HS-27A (cell line): Measurements from ENCODE around the gene CTAGE9.
A peak's percentile ranks its signal among the peaks of the same experiment; 100 is the strongest.
"Not testable (repeated sequence)": the region's sequence is repeated elsewhere in the genome, so short reads cannot be mapped to it uniquely, and the experiment has no call there.

Source experiments
- DNase-seq: peaks from one replicate; pipeline ENCODE4 v3.0.0-alpha.2; 2012; ENCODE audit warnings: low read depth, missing footprints

Gene CTAGE9

GRCh38 chr6:131728296-131728939 is 17.6 kb upstream of the CTAGE9 start:
- no peak for DNase-seq

- DNase-seq = no peak
Observed at GRCh38 chr6:131727868-131728267, 17.1 kb upstream of the CTAGE9 start.

GRCh38 chr6:131727467-131727866 is 16.6 kb upstream of the CTAGE9 start:
- no peak for DNase-seq

- DNase-seq = no peak
Observed at GRCh38 chr6:131724114-131724513, 13.3 kb upstream of the CTAGE9 start.

- DNase-seq = no peak
Observed at GRCh38 chr6:131721161-131721560, 10.3 kb upstream of the CTAGE9 start.

- DNase-seq = no peak
Observed at GRCh38 chr6:131717836-131718542, 7.2 kb upstream of the CTAGE9 start.

- DNase-seq = not testable (repeated sequence)
Observed at GRCh38 chr6:131715567-131715966, 4.8 kb upstream of the CTAGE9 start.

- DNase-seq = not testable (repeated sequence)
Observed at GRCh38 chr6:131703905-131704304, 6.9 kb downstream of the CTAGE9 start.

GRCh38 chr6:131700851-131701250 is 10.0 kb downstream of the CTAGE9 start:
- DNase-seq = not testable (repeated sequence)

GRCh38 chr6:131696956-131697355 is 13.9 kb downstream of the CTAGE9 start:
- DNase-seq = no peak

GRCh38 chr6:131694832-131695426 is 15.9 kb downstream of the CTAGE9 start:
- DNase-seq = peak; percentile 46

GRCh38 chr6:131693384-131693783 is 17.4 kb downstream of the CTAGE9 start:
- no peak for DNase-seq

- no peak for DNase-seq
Observed at GRCh38 chr6:131692589-131692988, 18.2 kb downstream of the CTAGE9 start.

GRCh38 chr6:131692031-131692430 is 18.8 kb downstream of the CTAGE9 start:
- no peak for DNase-seq

- no peak for DNase-seq
Observed at GRCh38 chr6:131688286-131688685, 22.5 kb downstream of the CTAGE9 start.

- no peak for DNase-seq
Observed at GRCh38 chr6:131687022-131687421, 23.8 kb downstream of the CTAGE9 start.

GRCh38 chr6:131685266-131685780 is 25.5 kb downstream of the CTAGE9 start:
- no peak for DNase-seq

- no peak for DNase-seq
Observed at GRCh38 chr6:131683479-131683878, 27.3 kb downstream of the CTAGE9 start.

GRCh38 chr6:131682442-131682841 is 28.4 kb downstream of the CTAGE9 start:
- no peak for DNase-seq

- no peak for DNase-seq
Observed at GRCh38 chr6:131681585-131681984, 29.2 kb downstream of the CTAGE9 start.

GRCh38 chr6:131680868-131681267 is 29.9 kb downstream of the CTAGE9 start:
- DNase-seq = no peak

GRCh38 chr6:131678442-131678841 is 32.4 kb downstream of the CTAGE9 start:
- DNase-seq = no peak

- no peak for DNase-seq
Observed at GRCh38 chr6:131673184-131673583, 37.6 kb downstream of the CTAGE9 start.
